Caco-2 (cell line): ENCODE results near the gene PRR16. TPM values are rescaled to one million over a fixed set of nuclear protein-coding genes. Genes with fewer than 3 reads are reported as not detected.

ENCODE experiments used
- BruUV-seq: library from RNA; stranded (reverse); fragments of 400-500 nt; replicated peaks from 2 replicates; lab custom pipeline; 2021; lab: Mats Ljungman, UMichigan
- CTCF ChIA-PET: fragments of 300-600 bp; sonication (Branson Sonifier 250); formaldehyde crosslinking; loops from one replicate; lab custom pipeline; 2022; ENCODE audit warnings: antibody characterized with exemption; lab: Charles Lee
- POLR2A ChIA-PET: fragments of 300-600 bp; sonication (Branson Sonifier 250); formaldehyde crosslinking; loops from one replicate; lab custom pipeline; 2022; ENCODE audit warnings: antibody characterized with exemption; lab: Charles Lee
- DNase-seq, 2 experiments: peaks; one replicate each; pipeline versions ENCODE4 v3.0.0 to v3.0.0-alpha.2; 2020 to 2022
- H3K27me3 ChIP-seq: replicated peaks from 2 replicates; pipeline ENCODE4 v1.6.0; 2011; ENCODE audit warnings: low read length; ENCODE audit not compliant: control insufficient read depth, insufficient read depth
- H3K36me3 ChIP-seq: 2 replicates; pipeline ENCODE4 v1.5.1; 2011; ENCODE audit warnings: low read length; ENCODE audit not compliant: control insufficient read depth, insufficient read depth
- H3K4me1 ChIP-seq: fragments of 250-450 bp; sonication (Bioruptor Pico); 2 replicates; pipeline ENCODE4 v1.5.1; 2020; ENCODE audit warnings: mild to moderate bottlenecking
- H3K4me3 ChIP-seq: 2 replicates; pipeline ENCODE4 v1.5.1; 2011; ENCODE audit warnings: low read depth, mild to moderate bottlenecking, control low read depth, low read length
- H3K9me3 ChIP-seq: fragments of 250-450 bp; sonication (Bioruptor Pico); 2 replicates; pipeline ENCODE4 v1.5.1; 2020; ENCODE audit warnings: mild to moderate bottlenecking, moderate library complexity
- H3K27ac Mint-ChIP-seq: one replicate; pipeline ENCODE4 v1.8.0; 2022; ENCODE audit warnings: mixed read lengths; ENCODE audit not compliant: unreplicated experiment
- H3K27me3 Mint-ChIP-seq: one replicate; pipeline ENCODE4 v1.8.0; 2022; ENCODE audit warnings: mixed read lengths; ENCODE audit not compliant: insufficient read depth, unreplicated experiment
- H3K36me3 Mint-ChIP-seq: one replicate; pipeline ENCODE4 v1.8.0; 2022; ENCODE audit warnings: mild to moderate bottlenecking, mixed read lengths; ENCODE audit not compliant: insufficient read depth, unreplicated experiment
- H3K4me1 Mint-ChIP-seq: one replicate; pipeline ENCODE4 v1.8.0; 2022; ENCODE audit warnings: low read depth, mixed read lengths; ENCODE audit not compliant: unreplicated experiment
- H3K4me3 Mint-ChIP-seq: one replicate; pipeline ENCODE4 v1.8.0; 2022; ENCODE audit warnings: mild to moderate bottlenecking, moderate library complexity, mixed read lengths; ENCODE audit not compliant: unreplicated experiment
- H3K9me3 Mint-ChIP-seq: one replicate; pipeline ENCODE4 v1.8.0; 2022; ENCODE audit warnings: mixed read lengths; ENCODE audit not compliant: unreplicated experiment
- CTCF ChIP-seq, 2 experiments: fragments of 200-600 bp in 1 of 2; IDR thresholded peaks; 1 replicate in 1 of 2; 2 replicates in 1 of 2; pipeline versions ENCODE4 v1.5.1 to v1.8.0; 2011 to 2022; ENCODE audit warnings: antibody characterized with exemption in 1 of 2, control low read depth in 1 of 2, inconsistent platforms in 1 of 2, low read depth in 1 of 2, low read length in 1 of 2, mild to moderate bottlenecking in 1 of 2, moderate library complexity in 1 of 2; ENCODE audit not compliant: insufficient read depth in 1 of 2, severe bottlenecking in 1 of 2, unreplicated experiment in 1 of 2
- intact Hi-C: fragments of 100-400 bp; cut with micrococcal nuclease; formaldehyde crosslinking; loops from one replicate; pipeline ENCODE4 v1.10.0; 2022; ENCODE audit not compliant: unreplicated experiment
- total RNA-seq: library from RNA; stranded (reverse); gene quantifications from 2 replicates; pipeline ENCODE4 v1.2.3, GENCODE V29; 2022

The PRR16 gene
- total RNA-seq, 1 experiment from 2014 or later: not detected

- Mint-ChIP-seq H3K4me3 (no peak overlapping the region), H3K9me3 (no peaks in the 10 kb centered on the region), H3K27me3 (peaks cover 7% of the 10 kb centered on the region), H3K4me1 (no peaks in the 10 kb centered on the region), H3K36me3 (no peaks in the 10 kb centered on the region), H3K27ac (no peak overlapping the region)
- H3K36me3 ChIP-seq: no peaks in the 10 kb centered on the region
- POLR2A ChIA-PET: no interaction called here
- intact Hi-C loops: no loop called here
- H3K4me3 ChIP-seq: no peak overlapping the region
- no peaks in the 10 kb centered on the region for H3K9me3 ChIP-seq
- BruUV-seq: no TSS peak
- no peaks in the 10 kb centered on the region for H3K4me1 ChIP-seq
- no peaks in the 10 kb centered on the region for H3K27me3 ChIP-seq
- no peak for DNase-seq
- CTCF ChIA-PET: no interaction called here
- TF ChIP-seq CTCF (IDR thresholded peaks at IDR 0.05; ENCODE audit: insufficient read depth in 1 of 2, low read depth in 1 of 2, low read length in 1 of 2, severe bottlenecking in 1 of 2, unreplicated experiment in 1 of 2): no peak
Observed at GRCh38 chr5:120504057-120504456, 40.0 kb downstream of the PRR16 start.

- DNase-seq: no peak
- intact Hi-C loops: no loop called here
Observed at GRCh38 chr5:120507197-120507596, 43.1 kb downstream of the PRR16 start.

GRCh38 chr5:120507800-120508463, 43.8 kb downstream of the PRR16 start:
- ChIA-PET CTCF (no interaction called here), POLR2A (no interaction called here)
- Histone ChIP-seq H3K9me3 (no peaks in the 10 kb centered on the region), H3K4me3 (no peak overlapping the region), H3K36me3 (no peaks in the 10 kb centered on the region), H3K27me3 (no peaks in the 10 kb centered on the region), H3K4me1 (no peaks in the 10 kb centered on the region)
- Mint-ChIP-seq H3K9me3 (no peaks in the 10 kb centered on the region), H3K27ac (no peak overlapping the region), H3K27me3 (peaks cover 3% of the 10 kb centered on the region), H3K4me1 (no peaks in the 10 kb centered on the region), H3K36me3 (no peaks in the 10 kb centered on the region), H3K4me3 (no peak overlapping the region)
- BruUV-seq: no TSS peak
- intact Hi-C loops: no loop called here
- DNase-seq: no peak
- TF ChIP-seq CTCF (IDR thresholded peaks at IDR 0.05; ENCODE audit: insufficient read depth in 1 of 2, low read depth in 1 of 2, low read length in 1 of 2, severe bottlenecking in 1 of 2, unreplicated experiment in 1 of 2): no peak

More at GRCh38 chr5:120507197-120507596, 43.1 kb downstream of the PRR16 start:
- ChIA-PET CTCF (no interaction called here), POLR2A (no interaction called here)
- H3K9me3 Mint-ChIP-seq: no peaks in the 10 kb centered on the region
- BruUV-seq: no TSS peak
- Histone ChIP-seq H3K36me3 (no peaks in the 10 kb centered on the region), H3K9me3 (no peaks in the 10 kb centered on the region), H3K27me3 (no peaks in the 10 kb centered on the region), H3K4me3 (no peak overlapping the region), H3K4me1 (no peaks in the 10 kb centered on the region)
- H3K4me3 Mint-ChIP-seq: no peak overlapping the region
- H3K36me3 Mint-ChIP-seq: no peaks in the 10 kb centered on the region
- peaks cover 3% of the 10 kb centered on the region for H3K27me3 Mint-ChIP-seq
- H3K4me1 Mint-ChIP-seq: no peaks in the 10 kb centered on the region
- TF ChIP-seq CTCF (IDR thresholded peaks at IDR 0.05; ENCODE audit: insufficient read depth in 1 of 2, low read depth in 1 of 2, low read length in 1 of 2, severe bottlenecking in 1 of 2, unreplicated experiment in 1 of 2): no peak
- no peak overlapping the region for H3K27ac Mint-ChIP-seq
